Prostate gland (tissue), 2 donors: ENCODE measurements around the gene KRT86. TPM values are rescaled to one million over a fixed set of nuclear protein-coding genes. Genes with fewer than 3 reads are reported as not detected.

Source experiments
- DNase-seq: peaks from one replicate; pipeline ENCODE4 v3.0.0-alpha.2; 2019; ENCODE audit warnings: low spot score
- H3K27ac ChIP-seq, 2 donors: fragments of 200-600 bp; sonication (generic); 2 replicates each; pipeline ENCODE4 v1.5.1; 2017 to 2019
- H3K27me3 ChIP-seq: fragments of 200-600 bp; sonication (generic); replicated peaks from 2 replicates; pipeline ENCODE4 v1.5.1; 2019; ENCODE audit not compliant: insufficient read depth
- H3K36me3 ChIP-seq, 2 donors: fragments of 200-600 bp; sonication (generic); 1 replicate in 1 of 2; 2 replicates in 1 of 2; pipeline versions ENCODE4 v1.5.1 to v1.8.1; 2017 to 2019
- H3K4me1 ChIP-seq: fragments of 200-600 bp; sonication (generic); replicated peaks from 2 replicates; pipeline ENCODE4 v1.5.1; 2019
- H3K4me3 ChIP-seq, 2 donors: fragments of 200-600 bp; sonication (generic); 2 replicates each; pipeline ENCODE4 v1.5.1; 2017 to 2019
- H3K9me3 ChIP-seq: fragments of 200-600 bp; sonication (generic); 2 replicates; pipeline ENCODE4 v1.5.1; 2017
- CTCF ChIP-seq, 4 experiments: fragments of 200-600 bp in 2 of 4; fragments of 450-650 bp in 2 of 4; sonication (generic) in 2 of 4; IDR thresholded peaks; 1 replicate in 3 of 4; 2 replicates in 1 of 4; pipeline ENCODE4 v1.5.1; 2016 to 2019; ENCODE audit warnings: antibody characterized with exemption in 4 of 4, mild to moderate bottlenecking in 2 of 4, moderate library complexity in 2 of 4
- POLR2A ChIP-seq: fragments of 450-650 bp; IDR thresholded peaks from one replicate; pipeline ENCODE4 v1.6.1; 2016; ENCODE audit warnings: antibody characterized with exemption, mild to moderate bottlenecking
- POLR2AphosphoS5 ChIP-seq: sonication (generic); formaldehyde crosslinking; IDR thresholded peaks from one replicate; pipeline ENCODE4 v1.6.1; 2017; ENCODE audit warnings: antibody characterized with exemption
- WGBS: methylation state at CpG from one replicate; pipeline ENCODE4 v1.1.5; 2018; 5-methylcytosine and 5-hydroxymethylcytosine counted together
- intact Hi-C: fragments of 100-400 bp; cut with DNase I; formaldehyde crosslinking; loops from one replicate; pipeline ENCODE4 v1.14.2; 2022
- total RNA-seq, 2 donors: library from RNA; depleted of rRNA; stranded (reverse); fragments of >200 nt; gene quantifications; one replicate each; pipeline ENCODE4 v1.1.0, GENCODE V29; 2016

Gene KRT86
- total RNA-seq, 2 donors from 2014 or later, result 0.27 to 0.85 TPM

- 89% methylated on average over 3 of the region's 3 CpGs for WGBS
- H3K4me1 ChIP-seq, result no peaks in the 10 kb centered on the region
- no peak overlapping the region for H3K27ac ChIP-seq
- no peaks in the 10 kb centered on the region for H3K36me3 ChIP-seq
- no peaks in the 10 kb centered on the region for H3K27me3 ChIP-seq
- H3K9me3 ChIP-seq, result no peaks in the 10 kb centered on the region
- TF ChIP-seq POLR2A, result no peak
- TF ChIP-seq CTCF (IDR thresholded peaks at IDR 0.05), result no peak
- no peak for TF ChIP-seq POLR2AphosphoS5
- no peak for DNase-seq
- no peak overlapping the region for H3K4me3 ChIP-seq
- intact Hi-C loops, result no loop called here
Observed at GRCh38 chr12:52331833-52332232, 57.4 kb downstream of the KRT86 start.

GRCh38 chr12:52332381-52332780, 57.9 kb downstream of the KRT86 start:
- H3K27ac ChIP-seq, result no peak overlapping the region
- no peaks in the 10 kb centered on the region for H3K4me1 ChIP-seq
- H3K9me3 ChIP-seq, result no peaks in the 10 kb centered on the region
- no peak for DNase-seq
- intact Hi-C loops, result no loop called here
- no peak for TF ChIP-seq POLR2AphosphoS5
- TF ChIP-seq CTCF (IDR thresholded peaks at IDR 0.05), result no peak
- TF ChIP-seq POLR2A, result no peak
- no peaks in the 10 kb centered on the region for H3K36me3 ChIP-seq
- 100% methylated on average over 1 of the region's 1 CpG for WGBS
- no peak overlapping the region for H3K4me3 ChIP-seq
- H3K27me3 ChIP-seq, result no peaks in the 10 kb centered on the region

GRCh38 chr12:52333321-52333720, 58.9 kb downstream of the KRT86 start:
- Histone ChIP-seq H3K4me3 (no peak overlapping the region), H3K4me1 (no peaks in the 10 kb centered on the region), H3K27me3 (no peaks in the 10 kb centered on the region), H3K36me3 (no peaks in the 10 kb centered on the region), H3K9me3 (no peaks in the 10 kb centered on the region), H3K27ac (no peak overlapping the region)
- WGBS, result 23% methylated on average over 3 of the region's 3 CpGs
- intact Hi-C loops, result no loop called here
- no peak for DNase-seq
- TF ChIP-seq POLR2AphosphoS5 (no peak), CTCF (IDR thresholded peaks at IDR 0.05) (no peak), POLR2A (no peak)

GRCh38 chr12:52334185-52334584, 59.7 kb downstream of the KRT86 start:
- Histone ChIP-seq H3K9me3 (no peaks in the 10 kb centered on the region), H3K27me3 (no peaks in the 10 kb centered on the region), H3K4me3 (no peak overlapping the region), H3K36me3 (no peaks in the 10 kb centered on the region), H3K4me1 (no peaks in the 10 kb centered on the region), H3K27ac (no peak overlapping the region)
- 93% methylated on average over 3 of the region's 3 CpGs for WGBS
- DNase-seq, result no peak
- TF ChIP-seq POLR2A, result no peak
- TF ChIP-seq POLR2AphosphoS5, result no peak
- no peak for TF ChIP-seq CTCF (IDR thresholded peaks at IDR 0.05)
- intact Hi-C loops, result no loop called here

- WGBS, result 88% methylated on average over 4 of the region's 4 CpGs
- TF ChIP-seq CTCF (IDR thresholded peaks at IDR 0.05) (no peak), POLR2AphosphoS5 (no peak), POLR2A (no peak)
- no peak overlapping the region for H3K4me3 ChIP-seq
- no peaks in the 10 kb centered on the region for H3K9me3 ChIP-seq
- intact Hi-C loops, result no loop called here
- no peaks in the 10 kb centered on the region for H3K27me3 ChIP-seq
- H3K36me3 ChIP-seq, result no peaks in the 10 kb centered on the region
- no peak for DNase-seq
- no peaks in the 10 kb centered on the region for H3K4me1 ChIP-seq
- no peak overlapping the region for H3K27ac ChIP-seq
Observed at GRCh38 chr12:52335598-52336262, 61.3 kb downstream of the KRT86 start.
